Body of pancreas (tissue), 4 donors: ENCODE results near the gene FST.

Experiments
- CTCF ChIP-seq, 7 experiments: fragments of 450-650 bp in 4 of 7; fragments of 200-600 bp in 3 of 7; sonication (generic) in 3 of 7; IDR thresholded peaks; one replicate each; pipeline ENCODE4 v1.5.1; 2016 to 2019; ENCODE audit warnings: antibody characterized with exemption in 7 of 7
- POLR2A ChIP-seq, 3 donors: fragments of 450-650 bp; IDR thresholded peaks; one replicate each; pipeline ENCODE4 v1.6.1; 2016; ENCODE audit warnings: antibody characterized with exemption in 3 of 3, mild to moderate bottlenecking in 2 of 3

- TF ChIP-seq CTCF (IDR thresholded peaks at IDR 0.05): no peak
- no peak for TF ChIP-seq POLR2A (IDR thresholded peaks at IDR 0.05)
Observed at GRCh38 chr5:53520813-53521212, 40.4 kb downstream of the FST start.
